ENCODE data around the gene TMEM229B. TPM values are rescaled to one million over a fixed set of nuclear protein-coding genes. Genes with fewer than 3 reads are reported as not detected.

Gene TMEM229B
- total RNA-seq, 1 donor from 2014 or later: 0.26 TPM

DNA sequence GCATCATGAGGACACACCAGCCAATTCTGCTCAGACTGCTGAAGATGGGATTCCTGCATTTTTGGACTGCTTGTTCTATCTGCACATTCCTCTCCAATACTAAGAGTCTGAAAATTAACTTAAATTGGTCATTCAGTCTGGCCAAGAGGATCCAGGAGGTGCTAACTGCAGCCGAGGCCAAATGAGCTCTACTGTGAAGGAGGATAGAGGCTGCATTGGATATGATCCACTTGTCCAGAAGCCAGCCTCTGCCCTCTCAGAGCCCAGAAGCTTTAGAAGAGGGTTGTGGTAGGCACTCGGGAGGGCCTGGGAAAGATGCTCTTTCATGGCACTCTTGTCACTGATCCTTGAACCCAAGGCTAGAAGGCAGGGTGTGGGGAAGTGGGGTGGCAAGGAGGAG lies 39.4 kb downstream of the TMEM229B start:
- TF ChIP-seq, protein P1, sequence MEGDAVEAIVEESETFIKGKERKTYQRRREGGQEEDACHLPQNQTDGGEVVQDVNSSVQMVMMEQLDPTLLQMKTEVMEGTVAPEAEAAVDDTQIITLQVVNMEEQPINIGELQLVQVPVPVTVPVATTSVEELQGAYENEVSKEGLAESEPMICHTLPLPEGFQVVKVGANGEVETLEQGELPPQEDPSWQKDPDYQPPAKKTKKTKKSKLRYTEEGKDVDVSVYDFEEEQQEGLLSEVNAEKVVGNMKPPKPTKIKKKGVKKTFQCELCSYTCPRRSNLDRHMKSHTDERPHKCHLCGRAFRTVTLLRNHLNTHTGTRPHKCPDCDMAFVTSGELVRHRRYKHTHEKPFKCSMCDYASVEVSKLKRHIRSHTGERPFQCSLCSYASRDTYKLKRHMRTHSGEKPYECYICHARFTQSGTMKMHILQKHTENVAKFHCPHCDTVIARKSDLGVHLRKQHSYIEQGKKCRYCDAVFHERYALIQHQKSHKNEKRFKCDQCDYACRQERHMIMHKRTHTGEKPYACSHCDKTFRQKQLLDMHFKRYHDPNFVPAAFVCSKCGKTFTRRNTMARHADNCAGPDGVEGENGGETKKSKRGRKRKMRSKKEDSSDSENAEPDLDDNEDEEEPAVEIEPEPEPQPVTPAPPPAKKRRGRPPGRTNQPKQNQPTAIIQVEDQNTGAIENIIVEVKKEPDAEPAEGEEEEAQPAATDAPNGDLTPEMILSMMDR (IDR thresholded peaks at IDR 0.05; ENCODE audit: insufficient read depth, low read length, severe bottlenecking): no peak

DNA sequence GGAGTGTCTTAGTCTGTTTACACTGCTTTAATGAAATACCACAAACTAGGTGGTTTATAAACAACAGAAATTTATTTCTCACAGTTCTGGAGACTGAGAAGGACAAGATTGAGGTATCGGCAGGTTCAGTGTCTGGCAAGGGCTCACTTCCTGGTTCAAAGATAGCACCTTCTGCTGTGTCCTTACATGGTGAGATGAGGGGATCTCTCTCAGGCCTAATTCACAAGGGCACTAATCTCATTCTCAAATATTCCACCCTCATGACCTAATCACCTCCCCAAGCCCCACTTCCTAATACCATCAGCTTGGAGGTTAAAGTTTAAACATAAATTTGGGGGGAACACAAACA lies 41.5 kb downstream of the TMEM229B start:
- Histone ChIP-seq H3K36me3 (ENCODE audit: control insufficient read depth, insufficient read depth, low read length) (no peaks in the 10 kb centered on the region), H3K27me3 (ENCODE audit: control insufficient read depth, insufficient read depth, low read length) (no peaks in the 10 kb centered on the region), H3K4me3 (ENCODE audit: low read depth, low read length) (no peak overlapping the region)
- no peak for DNase-seq (ENCODE audit: low read depth)
- FAIRE-seq: no peak
- TF ChIP-seq, protein P1 (IDR thresholded peaks at IDR 0.05; ENCODE audit: insufficient read depth, low read length, severe bottlenecking): no peak

More for the DNA sequence above, 39.4 kb downstream of the TMEM229B start:
- Histone ChIP-seq H3K36me3 (ENCODE audit: control insufficient read depth, insufficient read depth, low read length) (no peaks in the 10 kb centered on the region), H3K4me3 (ENCODE audit: low read depth, low read length) (no peak overlapping the region), H3K27me3 (ENCODE audit: control insufficient read depth, insufficient read depth, low read length) (no peaks in the 10 kb centered on the region)
- no peak for FAIRE-seq
- DNase-seq (ENCODE audit: low read depth): no peak

DNA sequence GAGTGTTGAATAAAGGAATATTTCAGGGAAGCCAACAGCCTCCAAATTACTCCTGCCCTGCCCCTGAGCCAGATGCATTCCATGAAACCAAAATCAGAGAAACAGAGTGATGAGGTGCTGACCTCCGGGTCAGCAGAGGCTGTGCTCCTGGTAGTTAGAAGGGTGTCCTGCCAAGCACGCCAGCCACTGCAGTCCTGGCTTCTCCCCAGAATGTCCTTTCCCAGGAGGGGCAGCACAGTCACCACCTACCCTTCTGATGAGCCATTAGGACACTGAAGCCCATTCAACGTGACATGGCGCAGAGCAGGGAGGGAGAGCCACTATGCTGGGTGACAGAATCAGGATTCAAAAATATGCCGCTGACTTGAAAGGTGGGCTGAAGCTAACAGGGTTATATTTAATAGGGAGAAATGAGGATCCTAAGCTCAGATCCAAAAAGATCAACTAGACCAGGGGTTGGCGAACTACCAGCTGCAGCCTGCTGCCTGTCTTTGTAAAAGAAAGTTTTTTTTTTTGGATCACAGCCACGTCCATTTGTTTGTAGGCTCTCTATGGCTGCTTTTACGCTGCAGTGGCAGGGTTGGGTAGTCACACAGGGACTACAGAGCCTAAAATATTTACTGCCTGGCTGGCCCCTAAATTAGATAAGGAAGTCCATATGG lies 42.0 kb downstream of the TMEM229B start:
- Histone ChIP-seq H3K27me3 (ENCODE audit: control insufficient read depth, insufficient read depth, low read length) (no peaks in the 10 kb centered on the region), H3K36me3 (ENCODE audit: control insufficient read depth, insufficient read depth, low read length) (no peaks in the 10 kb centered on the region), H3K4me3 (ENCODE audit: low read depth, low read length) (no peak overlapping the region)
- FAIRE-seq (no peak), DNase-seq (ENCODE audit: low read depth) (no peak)
- TF ChIP-seq, protein P1 (IDR thresholded peaks at IDR 0.05; ENCODE audit: insufficient read depth, low read length, severe bottlenecking): no peak

DNA sequence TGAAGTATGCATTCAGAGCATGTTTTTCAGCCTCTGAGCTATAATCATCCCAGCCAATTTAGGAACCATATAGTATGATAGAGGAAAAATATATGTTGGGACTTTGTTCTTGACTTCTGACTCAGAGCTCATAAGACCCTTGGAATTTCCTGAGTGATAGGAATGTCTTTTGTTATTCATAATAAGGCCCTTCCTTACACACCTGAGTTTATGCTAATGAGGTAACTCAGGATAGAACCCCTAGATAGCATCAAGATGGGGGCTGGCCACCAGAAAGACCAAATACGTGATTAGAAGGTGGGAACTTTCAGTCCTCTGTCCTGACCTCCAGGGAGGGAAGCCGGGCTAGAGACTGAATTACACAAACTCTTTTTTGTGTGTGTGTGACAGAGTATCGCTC lies 44.1 kb downstream of the TMEM229B start:
- Histone ChIP-seq H3K4me3 (ENCODE audit: low read depth, low read length) (no peak overlapping the region), H3K36me3 (ENCODE audit: control insufficient read depth, insufficient read depth, low read length) (no peaks in the 10 kb centered on the region), H3K27me3 (ENCODE audit: control insufficient read depth, insufficient read depth, low read length) (no peaks in the 10 kb centered on the region)
- no peak for FAIRE-seq
- TF ChIP-seq, protein P1 (IDR thresholded peaks at IDR 0.05; ENCODE audit: insufficient read depth, low read length, severe bottlenecking): no peak
- DNase-seq (ENCODE audit: low read depth): peak; percentile 89

DNA sequence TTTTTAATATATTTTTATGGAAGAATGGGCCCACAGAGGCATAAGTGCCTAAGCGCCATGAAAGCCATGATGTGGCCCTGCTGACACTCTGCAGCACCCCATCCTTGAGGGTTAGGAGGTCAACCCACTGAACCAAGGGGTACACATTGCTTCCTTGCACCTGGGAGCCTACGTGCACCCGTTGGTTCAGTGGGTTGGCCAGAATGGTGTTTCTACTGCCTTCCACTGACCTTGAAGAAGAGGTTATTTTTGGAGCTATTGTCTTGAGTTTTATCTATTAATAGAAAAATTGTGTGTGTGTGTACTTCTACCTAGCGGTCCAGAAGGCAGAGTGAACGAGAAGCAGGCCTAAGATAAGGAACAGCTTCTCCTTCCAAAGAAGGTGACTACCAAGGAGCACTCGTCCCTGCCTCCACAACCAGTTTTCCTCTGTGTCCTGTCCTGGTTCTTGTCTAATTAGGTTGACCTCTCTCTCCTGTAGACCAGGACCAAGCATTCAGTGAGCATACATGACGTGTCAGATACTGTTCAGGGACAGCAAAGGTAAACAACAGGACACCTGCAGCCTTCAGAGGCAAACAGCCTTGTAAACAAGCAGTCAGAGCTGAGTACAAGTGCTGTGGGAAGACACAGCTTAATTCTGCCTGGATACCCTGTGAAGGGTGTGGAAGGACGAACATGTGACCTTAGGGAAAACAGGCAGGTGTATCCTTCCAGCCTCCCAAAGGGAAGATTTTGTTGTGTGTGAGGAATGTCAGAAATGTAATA lies 46.2 kb downstream of the TMEM229B start:
- Histone ChIP-seq H3K27me3 (ENCODE audit: control insufficient read depth, insufficient read depth, low read length) (no peaks in the 10 kb centered on the region), H3K4me3 (ENCODE audit: low read depth, low read length) (no peak overlapping the region), H3K36me3 (ENCODE audit: control insufficient read depth, insufficient read depth, low read length) (no peaks in the 10 kb centered on the region)
- no peak for FAIRE-seq
- DNase-seq (ENCODE audit: low read depth): no peak
- TF ChIP-seq, protein P1 (IDR thresholded peaks at IDR 0.05; ENCODE audit: insufficient read depth, low read length, severe bottlenecking): no peak
